SK-N-SH (cell line): ENCODE measurements around the gene TMEM132D. TPM values are rescaled to one million over a fixed set of nuclear protein-coding genes. Genes with fewer than 3 reads are reported as not detected.

ENCODE experiments used
- CTCF ChIA-PET: fragments of 300-600, 350-600 bp; formaldehyde crosslinking; extraction: SDS; loops from one replicate; lab custom pipeline; 2021; lab: Yijun Ruan, JAX
- POLR2A ChIA-PET: fragments of 350-600 bp; sonication (Branson Sonifier 250); formaldehyde crosslinking; extraction: SDS; loops from one replicate; lab custom pipeline; 2020; ENCODE audit warnings: antibody characterized with exemption, inconsistent platforms; lab: Yijun Ruan, JAX
- DNase-seq: peaks from one replicate; pipeline ENCODE4 v3.0.0; 2012
- H2AFZ ChIP-seq: fragments of 200-600 bp; sonication (generic); 2 replicates; pipeline ENCODE4 v1.8.1; 2016; ENCODE audit warnings: antibody characterized with exemption, mild to moderate bottlenecking, low read depth
- H3F3A ChIP-seq: fragments of 200-600 bp; sonication (generic); replicated peaks from 2 replicates; pipeline ENCODE3; 2016; ENCODE audit warnings: antibody characterized with exemption, mild to moderate bottlenecking; ENCODE audit not compliant: insufficient read depth
- H3K27ac ChIP-seq, 2 experiments: fragments of 200-500 bp in 1 of 2; fragments of 200-600 bp in 1 of 2; sonication (Bioruptor generic) in 1 of 2; sonication (generic), shearing (Covaris generic) in 1 of 2; 2 replicates each; pipeline versions ENCODE4 v1.5.1 to v1.6.1; 2014 to 2016; ENCODE audit warnings: low read depth in 2 of 2, inconsistent platforms in 1 of 2, low read length in 1 of 2, mild to moderate bottlenecking in 1 of 2, mixed read lengths in 1 of 2
- H3K27me3 ChIP-seq: fragments of 200-600 bp; sonication (generic), shearing (Covaris generic); 2 replicates; pipeline ENCODE4 v1.6.1; 2016; ENCODE audit warnings: mixed run types; ENCODE audit not compliant: insufficient read depth
- H3K36me3 ChIP-seq, 2 experiments: fragments of 200-500 bp in 1 of 2; fragments of 200-600 bp in 1 of 2; sonication (Bioruptor generic) in 1 of 2; sonication (generic) in 1 of 2; replicated peaks in 1 of 2; 2 replicates each; pipeline versions ENCODE3 to v1.5.1; 2014 to 2016; ENCODE audit warnings: low read length in 1 of 2, mild to moderate bottlenecking in 1 of 2; ENCODE audit not compliant: insufficient read depth in 2 of 2, control insufficient read depth in 1 of 2
- H3K4me1 ChIP-seq, 2 experiments: fragments of 200-500 bp in 1 of 2; fragments of 200-600 bp in 1 of 2; sonication (Bioruptor generic) in 1 of 2; sonication (generic), shearing (Covaris generic) in 1 of 2; 2 replicates each; pipeline versions ENCODE4 v1.5.1 to v1.6.1; 2014 to 2016; ENCODE audit warnings: low read depth in 1 of 2, low read length in 1 of 2, mixed run types in 1 of 2; ENCODE audit not compliant: insufficient read depth in 2 of 2, control insufficient read depth in 1 of 2
- H3K4me2 ChIP-seq: fragments of 200-600 bp; sonication (generic), shearing (Covaris generic); 2 replicates; pipeline ENCODE4 v1.6.1; 2017; ENCODE audit warnings: mixed run types
- H3K4me3 ChIP-seq, 2 experiments: fragments of 200-500 bp in 1 of 2; fragments of 200-600 bp in 1 of 2; sonication (Bioruptor generic) in 1 of 2; sonication (generic), shearing (Covaris generic) in 1 of 2; 2 replicates each; pipeline versions ENCODE4 v1.5.1 to v1.8.1; 2014 to 2016; ENCODE audit warnings: low read depth in 2 of 2, inconsistent platforms in 1 of 2, low read length in 1 of 2, mild to moderate bottlenecking in 1 of 2, mixed read lengths in 1 of 2, moderate library complexity in 1 of 2
- H3K79me2 ChIP-seq: fragments of 200-600 bp; sonication (generic); 2 replicates; pipeline ENCODE4 v1.8.1; 2017; ENCODE audit warnings: mild to moderate bottlenecking; ENCODE audit not compliant: insufficient read depth
- H3K9ac ChIP-seq: fragments of 200-600 bp; sonication (generic); 2 replicates; pipeline ENCODE4 v1.6.1; 2017; ENCODE audit warnings: mixed run types
- H3K9me2 ChIP-seq: fragments of 200-600 bp; sonication (generic); 2 replicates; pipeline ENCODE4 v1.6.1; 2017; ENCODE audit warnings: mixed run types
- H3K9me3 ChIP-seq: fragments of 200-600 bp; sonication (generic); 2 replicates; pipeline ENCODE4 v1.6.1; 2017; ENCODE audit warnings: mixed run types, mild to moderate bottlenecking, moderate library complexity
- H4K20me1 ChIP-seq: fragments of 200-600 bp; sonication (generic); 2 replicates; pipeline ENCODE4 v1.6.1; 2017; ENCODE audit warnings: mild to moderate bottlenecking, mixed run types; ENCODE audit not compliant: insufficient read depth
- CHD2 ChIP-seq: fragments of 150-350 bp; IDR thresholded peaks from 2 replicates; pipeline ENCODE4 v1.6.1; 2018; ENCODE audit warnings: low read length; ENCODE audit not compliant: partially characterized antibody
- EP300 ChIP-seq, 2 experiments: IDR thresholded peaks; 2 replicates each; pipeline versions ENCODE4 v1.4.0 to v1.6.1; 2012; ENCODE audit warnings: borderline replicate concordance in 1 of 2, low read depth in 1 of 2, low read length in 1 of 2
- FOSL2 ChIP-seq: IDR thresholded peaks from 2 replicates; pipeline ENCODE4 v1.4.0; 2012; ENCODE audit warnings: low read depth, mild to moderate bottlenecking, moderate library complexity, borderline replicate concordance
- JUND ChIP-seq: IDR thresholded peaks from 2 replicates; pipeline ENCODE4 v1.4.0; 2012
- NFIC ChIP-seq: IDR thresholded peaks from 2 replicates; pipeline ENCODE4 v1.4.0; 2012; ENCODE audit warnings: borderline replicate concordance
- NRF1 ChIP-seq: IDR thresholded peaks from 2 replicates; pipeline ENCODE4 v1.6.1; 2012; ENCODE audit warnings: low read depth, mild to moderate bottlenecking, low read length
- RAD21 ChIP-seq: IDR thresholded peaks from 2 replicates; pipeline ENCODE4 v1.6.1; 2012; ENCODE audit warnings: mild to moderate bottlenecking, low read length
- RFX5 ChIP-seq: IDR thresholded peaks from 2 replicates; pipeline ENCODE4 v1.6.1; 2012; ENCODE audit warnings: mild to moderate bottlenecking, improper control_type of control experiment, low read length
- RXRA ChIP-seq: IDR thresholded peaks from 2 replicates; pipeline ENCODE4 v1.4.0; 2012; ENCODE audit warnings: low read depth, mild to moderate bottlenecking, borderline replicate concordance
- SMC3 ChIP-seq: IDR thresholded peaks from 2 replicates; pipeline ENCODE4 v1.6.1; 2012; ENCODE audit warnings: low read depth, low read length, improper control_type of control experiment
- TAF1 ChIP-seq: IDR thresholded peaks from 2 replicates; pipeline ENCODE4 v1.6.1; 2012; ENCODE audit warnings: low read depth, mild to moderate bottlenecking, low read length, moderate library complexity, borderline replicate concordance
- TCF12 ChIP-seq: IDR thresholded peaks from 2 replicates; pipeline ENCODE4 v1.4.0; 2012
- TEAD4 ChIP-seq: IDR thresholded peaks from 2 replicates; pipeline ENCODE4 v1.4.0; 2012; ENCODE audit warnings: mild to moderate bottlenecking, borderline replicate concordance; ENCODE audit not compliant: insufficient read depth
- USF1 ChIP-seq: IDR thresholded peaks from 2 replicates; pipeline ENCODE4 v1.4.0; 2012; ENCODE audit warnings: low read depth, borderline replicate concordance
- YY1 ChIP-seq: IDR thresholded peaks from 2 replicates; pipeline ENCODE4 v1.4.0; 2012; ENCODE audit warnings: low read depth, mild to moderate bottlenecking
- WGBS: methylation state at CpG from one replicate; pipeline ENCODE4 v1.1.6; 2017; ENCODE audit warnings: low lambda C conversion rate; 5-methylcytosine and 5-hydroxymethylcytosine counted together
- polyA plus RNA-seq, 3 experiments: library from polyadenylated mRNA; depleted of rRNA; stranded (reverse); fragments of >200 nt; gene quantifications; 2 replicates each; pipeline ENCODE4 v1.2.3, GENCODE V29; 2012
- TF ChIP-seq, protein P1 (sequence below): IDR thresholded peaks from 2 replicates; pipeline ENCODE4 v1.4.0; 2012; ENCODE audit warnings: low read depth, borderline replicate concordance
- TF ChIP-seq, protein P2 (sequence below): fragments of 150-350 bp; IDR thresholded peaks from 2 replicates; pipeline ENCODE4 v1.6.1; 2017; ENCODE audit warnings: antibody characterized with exemption, low read length, low read depth, borderline replicate concordance
- TF ChIP-seq, protein P3 (sequence below): IDR thresholded peaks from 2 replicates; pipeline ENCODE4; 2012

TMEM132D gene
- polyA plus RNA-seq, 1 of the 3 experiments (the other 2 are of a cell fraction) = not detected

DNA sequence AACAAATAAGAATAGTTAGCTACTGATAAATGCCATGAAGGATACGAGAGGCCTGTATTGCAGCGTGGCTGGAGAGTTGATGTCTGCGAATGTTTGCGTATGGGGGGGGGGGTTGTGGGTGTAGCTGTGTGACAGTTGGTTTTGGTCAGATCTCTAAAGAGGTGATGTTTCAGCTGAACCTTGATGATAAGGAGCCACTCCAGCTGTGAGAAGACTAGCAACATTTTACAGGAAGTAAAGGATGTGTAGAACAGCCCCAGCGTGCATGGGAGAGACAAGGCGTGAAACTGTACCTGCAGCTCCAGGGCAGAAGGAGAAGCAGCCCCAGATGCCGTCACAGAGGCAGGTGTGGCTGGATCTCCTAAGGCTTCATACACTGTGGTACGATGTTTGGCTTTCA, 416.9 kb downstream of the TMEM132D start:
- POLR2A ChIA-PET = no interaction called here
- Histone ChIP-seq H4K20me1 (no peaks in the 10 kb centered on the region), H3K4me2 (no peak overlapping the region), H3K27ac (no peak overlapping the region), H3F3A (no peaks in the 10 kb centered on the region), H3K9ac (no peak overlapping the region)
- DNase-seq = no peak
- TF ChIP-seq USF1 = no peak
- TF ChIP-seq YY1 = no peak
- TF ChIP-seq, protein P1, sequence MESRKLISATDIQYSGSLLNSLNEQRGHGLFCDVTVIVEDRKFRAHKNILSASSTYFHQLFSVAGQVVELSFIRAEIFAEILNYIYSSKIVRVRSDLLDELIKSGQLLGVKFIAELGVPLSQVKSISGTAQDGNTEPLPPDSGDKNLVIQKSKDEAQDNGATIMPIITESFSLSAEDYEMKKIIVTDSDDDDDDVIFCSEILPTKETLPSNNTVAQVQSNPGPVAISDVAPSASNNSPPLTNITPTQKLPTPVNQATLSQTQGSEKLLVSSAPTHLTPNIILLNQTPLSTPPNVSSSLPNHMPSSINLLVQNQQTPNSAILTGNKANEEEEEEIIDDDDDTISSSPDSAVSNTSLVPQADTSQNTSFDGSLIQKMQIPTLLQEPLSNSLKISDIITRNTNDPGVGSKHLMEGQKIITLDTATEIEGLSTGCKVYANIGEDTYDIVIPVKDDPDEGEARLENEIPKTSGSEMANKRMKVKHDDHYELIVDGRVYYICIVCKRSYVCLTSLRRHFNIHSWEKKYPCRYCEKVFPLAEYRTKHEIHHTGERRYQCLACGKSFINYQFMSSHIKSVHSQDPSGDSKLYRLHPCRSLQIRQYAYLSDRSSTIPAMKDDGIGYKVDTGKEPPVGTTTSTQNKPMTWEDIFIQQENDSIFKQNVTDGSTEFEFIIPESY = no peak
- TF ChIP-seq, all 33 proteins: peak for 0
- Histone ChIP-seq H3K36me3 (no peaks in the 10 kb centered on the region), H3K79me2 (no peaks in the 10 kb centered on the region), H3K9me3 (no peaks in the 10 kb centered on the region), H2AFZ (no peak overlapping the region), H3K4me3 (no peak overlapping the region), H3K9me2 (no peaks in the 10 kb centered on the region), H3K4me1 (no peaks in the 10 kb centered on the region), H3K27me3 (no peaks in the 10 kb centered on the region)
- 37% methylated on average over 8 of the region's 8 CpGs for WGBS
- CTCF ChIA-PET = no interaction called here

DNA sequence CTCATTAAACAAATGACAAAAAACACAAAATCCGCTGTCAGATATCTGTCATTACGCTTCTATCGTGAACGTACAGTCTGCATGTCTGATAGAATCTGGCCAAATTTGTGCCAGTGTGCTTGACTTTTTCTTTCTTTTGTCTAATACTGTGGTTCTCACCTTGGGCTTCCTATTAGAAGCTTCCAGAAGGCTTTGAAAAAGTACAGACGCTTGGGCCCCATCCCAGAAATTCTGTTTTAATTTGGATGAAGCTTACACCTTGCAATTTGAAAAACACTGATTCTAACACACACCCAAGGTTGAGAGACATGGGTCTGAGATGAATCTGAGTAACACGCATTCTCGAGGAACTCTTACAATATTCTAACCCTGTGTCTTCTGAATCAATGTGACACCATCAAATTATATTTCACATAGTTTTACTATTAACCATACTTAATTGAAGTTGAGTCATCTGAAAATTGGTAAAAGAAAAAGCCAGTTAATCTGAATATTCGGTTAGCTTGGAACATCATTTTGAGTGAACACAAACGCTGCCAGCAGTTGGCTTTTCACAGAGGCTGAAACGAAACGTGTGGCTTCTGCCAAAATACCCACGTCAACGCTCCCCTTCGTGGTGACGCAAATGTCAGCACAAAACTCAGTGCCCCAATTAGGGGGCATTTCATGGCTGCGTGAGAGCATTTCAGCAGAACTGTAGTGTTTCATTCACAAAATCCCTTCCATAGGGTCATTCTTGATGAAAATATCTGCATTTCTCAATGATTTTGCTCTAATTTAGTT, 420.5 kb downstream of the TMEM132D start:
- H3K79me2 ChIP-seq = no peaks in the 10 kb centered on the region
- H4K20me1 ChIP-seq = no peaks in the 10 kb centered on the region
- no peak overlapping the region for H2AFZ ChIP-seq
- TF ChIP-seq RAD21 = no peak
- no peak for TF ChIP-seq RFX5
- no peak for TF ChIP-seq TCF12
- no peak overlapping the region for H3K27ac ChIP-seq
- H3K27me3 ChIP-seq = no peaks in the 10 kb centered on the region
- 37% methylated on average over 16 of the region's 16 CpGs for WGBS
- no peak overlapping the region for H3K9ac ChIP-seq
- H3F3A ChIP-seq = no peaks in the 10 kb centered on the region
- H3K4me1 ChIP-seq = no peaks in the 10 kb centered on the region
- H3K4me2 ChIP-seq = no peak overlapping the region
- ChIA-PET CTCF (no interaction called here), POLR2A (no interaction called here)
- no peaks in the 10 kb centered on the region for H3K9me3 ChIP-seq
- no peak for DNase-seq
- no peaks in the 10 kb centered on the region for H3K9me2 ChIP-seq
- H3K36me3 ChIP-seq = no peaks in the 10 kb centered on the region
- no peak overlapping the region for H3K4me3 ChIP-seq

DNA sequence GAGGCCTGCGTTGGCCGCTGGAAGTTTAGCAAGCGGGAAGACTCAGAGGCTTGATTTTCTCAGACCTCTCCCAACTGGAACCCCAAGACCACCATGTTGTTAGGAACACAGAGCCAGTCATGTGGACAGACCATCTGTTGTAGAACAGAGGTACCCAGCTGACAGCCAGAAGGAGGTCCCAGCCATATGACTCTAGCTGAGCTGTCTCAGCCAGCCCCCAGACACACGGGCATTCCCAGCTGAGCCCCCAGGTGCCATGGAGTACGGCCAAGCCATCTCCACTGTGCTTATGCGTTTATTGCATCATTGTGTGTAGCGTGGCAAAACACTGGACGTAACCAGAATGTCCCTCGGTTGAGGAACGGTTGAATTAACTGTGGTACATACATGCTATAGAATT, 421.9 kb downstream of the TMEM132D start:
- Histone ChIP-seq H4K20me1 (no peaks in the 10 kb centered on the region), H3K4me1 (no peaks in the 10 kb centered on the region), H3F3A (no peaks in the 10 kb centered on the region), H3K9me3 (no peaks in the 10 kb centered on the region), H2AFZ (no peak overlapping the region), H3K9ac (no peak overlapping the region), H3K27ac (no peak overlapping the region), H3K9me2 (no peaks in the 10 kb centered on the region), H3K27me3 (no peaks in the 10 kb centered on the region), H3K79me2 (no peaks in the 10 kb centered on the region), H3K4me3 (no peak overlapping the region), H3K4me2 (no peak overlapping the region), H3K36me3 (no peaks in the 10 kb centered on the region)
- 26% methylated on average over 9 of the region's 10 CpGs for WGBS
- ChIA-PET POLR2A (no interaction called here), CTCF (no interaction called here)
- DNase-seq = no peak
- TF ChIP-seq, protein P2, sequence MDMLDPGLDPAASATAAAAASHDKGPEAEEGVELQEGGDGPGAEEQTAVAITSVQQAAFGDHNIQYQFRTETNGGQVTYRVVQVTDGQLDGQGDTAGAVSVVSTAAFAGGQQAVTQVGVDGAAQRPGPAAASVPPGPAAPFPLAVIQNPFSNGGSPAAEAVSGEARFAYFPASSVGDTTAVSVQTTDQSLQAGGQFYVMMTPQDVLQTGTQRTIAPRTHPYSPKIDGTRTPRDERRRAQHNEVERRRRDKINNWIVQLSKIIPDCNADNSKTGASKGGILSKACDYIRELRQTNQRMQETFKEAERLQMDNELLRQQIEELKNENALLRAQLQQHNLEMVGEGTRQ = no peak
- no peak for TF ChIP-seq JUND
- TF ChIP-seq TAF1 = no peak
- TF ChIP-seq, protein P3, sequence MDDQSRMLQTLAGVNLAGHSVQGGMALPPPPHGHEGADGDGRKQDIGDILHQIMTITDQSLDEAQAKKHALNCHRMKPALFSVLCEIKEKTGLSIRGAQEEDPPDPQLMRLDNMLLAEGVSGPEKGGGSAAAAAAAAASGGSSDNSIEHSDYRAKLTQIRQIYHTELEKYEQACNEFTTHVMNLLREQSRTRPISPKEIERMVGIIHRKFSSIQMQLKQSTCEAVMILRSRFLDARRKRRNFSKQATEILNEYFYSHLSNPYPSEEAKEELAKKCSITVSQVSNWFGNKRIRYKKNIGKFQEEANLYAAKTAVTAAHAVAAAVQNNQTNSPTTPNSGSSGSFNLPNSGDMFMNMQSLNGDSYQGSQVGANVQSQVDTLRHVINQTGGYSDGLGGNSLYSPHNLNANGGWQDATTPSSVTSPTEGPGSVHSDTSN = no peak
- no peak for TF ChIP-seq RFX5
- no peak for TF ChIP-seq TEAD4
- no peak for TF ChIP-seq YY1
- TF ChIP-seq SMC3 = no peak
- TF ChIP-seq FOSL2 = no peak
- TF ChIP-seq CHD2 = no peak
- TF ChIP-seq RXRA = no peak
- TF ChIP-seq NRF1 = no peak
- no peak for TF ChIP-seq NFIC
- no peak for TF ChIP-seq EP300 (IDR thresholded peaks at IDR 0.05; ENCODE audit: borderline replicate concordance in 1 of 2, low read depth in 1 of 2, low read length in 1 of 2)
